DMS114 treated with DMSO at 0.1 percent for 48 hours (cell line): ENCODE data around the gene OR51B2.
"Not testable (repeated sequence)": the region's sequence is repeated elsewhere in the genome, so short reads cannot be mapped to it uniquely, and the experiment has no call there.

Source experiments
- DNase-seq: peaks from one replicate; lab custom pipeline; 2025; ENCODE audit not compliant: unreplicated experiment; lab: John Stamatoyannopoulos, UW

OR51B2 gene

GRCh38 chr11:5313326-5314023 lies 10.6 kb downstream of the OR51B2 start:
- not testable (repeated sequence) for DNase-seq

- no peak for DNase-seq
Measured at GRCh38 chr11:5310423-5310822, 13.7 kb downstream of the OR51B2 start.

GRCh38 chr11:5307256-5308019 lies 16.7 kb downstream of the OR51B2 start:
- no peak for DNase-seq

GRCh38 chr11:5304046-5304445 lies 20.1 kb downstream of the OR51B2 start:
- no peak for DNase-seq

- DNase-seq = no peak
Measured at GRCh38 chr11:5303626-5304025, 20.5 kb downstream of the OR51B2 start.

GRCh38 chr11:5301846-5302245 lies 22.3 kb downstream of the OR51B2 start, which contains the start of gene OR51B4:
OR51B4 (minus strand) TSS chr11:5301946; CDS start chr11:5301946, 0 bp downstream.
- no peak for DNase-seq

GRCh38 chr11:5300251-5300650 lies 23.8 kb downstream of the OR51B2 start:
- DNase-seq = no peak

GRCh38 chr11:5298451-5298850 lies 25.6 kb downstream of the OR51B2 start:
- DNase-seq = no peak

- DNase-seq = no peak
Measured at GRCh38 chr11:5297721-5298323, 26.3 kb downstream of the OR51B2 start.

GRCh38 chr11:5294342-5294995 lies 29.6 kb downstream of the OR51B2 start:
- DNase-seq = not testable (repeated sequence)

- no peak for DNase-seq
Measured at GRCh38 chr11:5293028-5293427, 31.1 kb downstream of the OR51B2 start.

- DNase-seq = no peak
Measured at GRCh38 chr11:5291207-5291838, 32.8 kb downstream of the OR51B2 start.

GRCh38 chr11:5290106-5290505 lies 34.0 kb downstream of the OR51B2 start:
- no peak for DNase-seq

GRCh38 chr11:5289696-5290095 lies 34.4 kb downstream of the OR51B2 start:
- DNase-seq = no peak

GRCh38 chr11:5288906-5289550 lies 35.1 kb downstream of the OR51B2 start:
- no peak for DNase-seq

- no peak for DNase-seq
Measured at GRCh38 chr11:5288108-5288905, 35.8 kb downstream of the OR51B2 start.

GRCh38 chr11:5286901-5287300 lies 37.2 kb downstream of the OR51B2 start:
- no peak for DNase-seq

GRCh38 chr11:5286351-5286750 lies 37.7 kb downstream of the OR51B2 start:
- DNase-seq = no peak

- DNase-seq = no peak
Measured at GRCh38 chr11:5285703-5286340, 38.3 kb downstream of the OR51B2 start.
